ENCODE data around the gene BRME1. TPM values are rescaled to one million over a fixed set of nuclear protein-coding genes. Genes with fewer than 3 reads are reported as not detected.

BRME1 gene
- total RNA-seq, 1 experiment from 2014 or later: 6.7 TPM

- Mint-ChIP-seq H3K27me3 (ENCODE audit: low read depth) (no peaks in the 10 kb centered on the region), H3K36me3 (ENCODE audit: insufficient read depth in 1 of 3, low read depth in 3 of 3) (no peaks in the 10 kb centered on the region; a peak in 2 of 7 replicates), H3K27ac (peak overlapping the region; percentile 99 to 100 (median 99)), H3K9me3 (no peaks in the 10 kb centered on the region; a peak in 1 of 5 replicates), H3K4me1 (peaks cover 38 to 53% of the 10 kb centered on the region in 2 experiments), H3K4me3 (peak overlapping the region; percentile 53 to 76)
- Histone ChIP-seq H2BK5ac (ENCODE audit: insufficient read length, low read length) (peak overlapping the region; percentile 85), H3K27ac (ENCODE audit: insufficient read length, low read depth, low read length) (peak overlapping the region; percentile 68), H3K14ac (ENCODE audit: insufficient read depth, low read length) (peak overlapping the region; percentile 99), H3K79me1 (ENCODE audit: insufficient read depth, low read depth, low read length, poor library complexity, severe bottlenecking) (no peaks in the 10 kb centered on the region), H2BK20ac (ENCODE audit: low read depth, low read length, poor library complexity, severe bottlenecking) (no peak overlapping the region), H3K79me2 (ENCODE audit: insufficient read depth, low read length) (no peaks in the 10 kb centered on the region), H2BK120ac (ENCODE audit: low read depth, low read length, poor library complexity, severe bottlenecking) (peak overlapping the region; percentile 98), H4K8ac (replicated peaks; ENCODE audit: insufficient read length, low read depth, low read length) (peak overlapping the region; percentile 14), H4K91ac (ENCODE audit: insufficient read length, low read depth, low read length) (peak overlapping the region; percentile 89), H3T11ph (ENCODE audit: low read length) (peak overlapping the region; percentile 90), H4K20me1 (ENCODE audit: control insufficient read depth, insufficient read depth, insufficient read length) (no peaks in the 10 kb centered on the region), H3K9me3 (ENCODE audit: control insufficient read depth, low read depth, low read length) (no peaks in the 10 kb centered on the region), H2BK15ac (ENCODE audit: low read depth, low read length) (no peak overlapping the region), H2AFZ (ENCODE audit: low read length) (no peak overlapping the region), H3K23ac (ENCODE audit: insufficient read length, low read depth, low read length) (no peak overlapping the region), H2BK12ac (ENCODE audit: insufficient read length, low read depth, low read length) (peak overlapping the region; percentile 5), H3K18ac (ENCODE audit: insufficient read length, low read depth, low read length) (peak overlapping the region; percentile 100), H3K27me3 (ENCODE audit: insufficient read depth, low read length) (no peaks in the 10 kb centered on the region), H3K9ac (ENCODE audit: extremely low read depth, insufficient read length, low read length) (peak overlapping the region; percentile 87), H3K4me2 (ENCODE audit: insufficient read depth, insufficient read length, low read length) (peak overlapping the region; percentile 50), H3K4ac (ENCODE audit: low read depth, low read length) (peak overlapping the region; percentile 69; the same call in 1 of the 2 replicates), H4K5ac (ENCODE audit: insufficient read length, low read depth, low read length) (peak overlapping the region; percentile 7), H3K56ac (ENCODE audit: insufficient read length, low read depth, low read length) (no peak overlapping the region), H2AK5ac (ENCODE audit: insufficient read length, low read length) (no peak overlapping the region), H3K4me1 (ENCODE audit: insufficient read depth, low read length) (peaks cover 7% of the 10 kb centered on the region; the same call in 1 of the 2 replicates), H3K23me2 (ENCODE audit: insufficient read length, low read depth, low read length, poor library complexity, severe bottlenecking) (peaks cover 15% of the 10 kb centered on the region)
- WGBS (ENCODE audit: extremely low coverage, insufficient read length, low lambda C conversion rate): no CpG with 5 or more reads among the region's 23 CpGs
- TF ChIP-seq CTCF (conservative IDR thresholded peaks at IDR 0.05): no peak
- DNase-seq: peak; percentile 95
Measured at GRCh38 chr19:13846557-13847406, 59.1 kb downstream of the BRME1 start.
